Astrocyte (in vitro differentiated cells and primary cell): ENCODE results near the gene STX4.

ENCODE experiments used
- CTCF ChIP-seq: IDR thresholded peaks from 2 replicates; pipeline ENCODE4 v1.5.1; 2011; ENCODE audit warnings: low read depth, mild to moderate bottlenecking, inconsistent platforms, low read length, moderate library complexity; ENCODE audit not compliant: insufficient read depth
- EZH2 ChIP-seq: IDR thresholded peaks from 2 replicates; pipeline ENCODE4 v1.6.1; 2012; ENCODE audit warnings: mild to moderate bottlenecking, low read length, inconsistent platforms; ENCODE audit not compliant: insufficient read depth

GRCh38 chr16:30987581-30988190, 45.7 kb upstream of the STX4 start:
- TF ChIP-seq CTCF (no peak), EZH2 (no peak)
